Esophagus muscularis mucosa (tissue), 4 donors: ENCODE results near the gene EIF6. TPM values are rescaled to one million over a fixed set of nuclear protein-coding genes. Genes with fewer than 3 reads are reported as not detected.

Experiments
- DNase-seq: peaks from one replicate; pipeline ENCODE4 v3.0.0-alpha.2; 2017; ENCODE audit errors: extremely low spot score
- H3K27ac ChIP-seq, 4 donors: fragments of 200-600 bp; sonication (generic); replicated peaks in 1 of 4; 1 replicate in 3 of 4; 2 replicates in 1 of 4; pipeline ENCODE4 v1.5.1; 2016 to 2019; ENCODE audit warnings: mild to moderate bottlenecking in 1 of 4
- H3K27me3 ChIP-seq, 4 donors: fragments of 200-600 bp; sonication (generic); one replicate each; pipeline versions ENCODE4 v1.5.1 to v1.6.0; 2016 to 2019
- H3K36me3 ChIP-seq, 4 donors: fragments of 200-600 bp; sonication (generic); one replicate each; pipeline ENCODE4 v1.5.1; 2016 to 2019
- H3K4me1 ChIP-seq, 4 donors: fragments of 200-600 bp; sonication (generic); one replicate each; pipeline ENCODE4 v1.5.1; 2016 to 2019
- H3K4me3 ChIP-seq, 4 donors: fragments of 200-600 bp; sonication (generic); 1 replicate in 2 of 4; 2 replicates in 2 of 4; pipeline ENCODE4 v1.5.1; 2016 to 2019; ENCODE audit warnings: mild to moderate bottlenecking in 4 of 4, moderate library complexity in 1 of 4
- H3K9me3 ChIP-seq, 4 donors: fragments of 200-600 bp; sonication (generic); 1 replicate in 3 of 4; 2 replicates in 1 of 4; pipeline ENCODE4 v1.5.1; 2016 to 2019
- EP300 ChIP-seq: sonication (generic); formaldehyde crosslinking; IDR thresholded peaks from one replicate; pipeline ENCODE4 v1.6.1; 2017; ENCODE audit warnings: antibody characterized with exemption
- POLR2A ChIP-seq: fragments of 450-650 bp; IDR thresholded peaks from one replicate; pipeline ENCODE4 v1.6.1; 2017; ENCODE audit warnings: antibody characterized with exemption, moderate library complexity, mild to moderate bottlenecking, low read depth
- POLR2AphosphoS5 ChIP-seq, 2 donors: sonication (generic); formaldehyde crosslinking; IDR thresholded peaks; one replicate each; pipeline ENCODE4 v1.6.1; 2017; ENCODE audit warnings: antibody characterized with exemption in 2 of 2
- WGBS: methylation state at CpG from one replicate; pipeline ENCODE4 v1.1.5; 2018; 5-methylcytosine and 5-hydroxymethylcytosine counted together
- intact Hi-C: fragments of 100-400 bp; cut with DNase I; formaldehyde crosslinking; loops from one replicate; pipeline ENCODE4 v1.15.1; 2023
- total RNA-seq, 4 donors: library from RNA; depleted of rRNA; stranded (reverse); fragments of >200 nt; gene quantifications; one replicate each; pipeline versions ENCODE4 v1.1.0 to v1.2.1, GENCODE V29; 2016
- TF ChIP-seq, protein P1 (sequence below), 3 experiments: fragments of 200-600 bp in 2 of 3; fragments of 450-650 bp in 1 of 3; sonication (generic) in 2 of 3; IDR thresholded peaks; one replicate each; pipeline ENCODE4 v1.5.1; 2017 to 2019; ENCODE audit warnings: antibody characterized with exemption in 3 of 3, mild to moderate bottlenecking in 2 of 3, moderate library complexity in 1 of 3

EIF6 gene
- total RNA-seq, 4 donors from 2014 or later, result 47.8 to 106 (median 85.0) TPM

- intact Hi-C loops, result no loop called here
- H3K4me1 ChIP-seq, result peaks cover 0 to 3% (median 0%) of the 10 kb centered on the region in 4 donors
- no peaks in the 10 kb centered on the region for H3K27me3 ChIP-seq
- DNase-seq, result no peak
- H3K36me3 ChIP-seq, result peaks cover 3 to 23% (median 7%) of the 10 kb centered on the region in 4 donors
- WGBS, result 73% methylated on average over 2 of the region's 2 CpGs
- TF ChIP-seq EP300 (no peak), POLR2AphosphoS5 (IDR thresholded peaks at IDR 0.05) (no peak), POLR2A (no peak)
- TF ChIP-seq, protein P1, sequence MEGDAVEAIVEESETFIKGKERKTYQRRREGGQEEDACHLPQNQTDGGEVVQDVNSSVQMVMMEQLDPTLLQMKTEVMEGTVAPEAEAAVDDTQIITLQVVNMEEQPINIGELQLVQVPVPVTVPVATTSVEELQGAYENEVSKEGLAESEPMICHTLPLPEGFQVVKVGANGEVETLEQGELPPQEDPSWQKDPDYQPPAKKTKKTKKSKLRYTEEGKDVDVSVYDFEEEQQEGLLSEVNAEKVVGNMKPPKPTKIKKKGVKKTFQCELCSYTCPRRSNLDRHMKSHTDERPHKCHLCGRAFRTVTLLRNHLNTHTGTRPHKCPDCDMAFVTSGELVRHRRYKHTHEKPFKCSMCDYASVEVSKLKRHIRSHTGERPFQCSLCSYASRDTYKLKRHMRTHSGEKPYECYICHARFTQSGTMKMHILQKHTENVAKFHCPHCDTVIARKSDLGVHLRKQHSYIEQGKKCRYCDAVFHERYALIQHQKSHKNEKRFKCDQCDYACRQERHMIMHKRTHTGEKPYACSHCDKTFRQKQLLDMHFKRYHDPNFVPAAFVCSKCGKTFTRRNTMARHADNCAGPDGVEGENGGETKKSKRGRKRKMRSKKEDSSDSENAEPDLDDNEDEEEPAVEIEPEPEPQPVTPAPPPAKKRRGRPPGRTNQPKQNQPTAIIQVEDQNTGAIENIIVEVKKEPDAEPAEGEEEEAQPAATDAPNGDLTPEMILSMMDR (IDR thresholded peaks at IDR 0.05), result no peak
- H3K4me3 ChIP-seq, result no peak overlapping the region
- H3K9me3 ChIP-seq, result no peaks in the 10 kb centered on the region
- no peak overlapping the region for H3K27ac ChIP-seq
These were observed 32.5 kb downstream of the EIF6 start for GRCh38 chr20:35252037-35252461.

- DNase-seq, result no peak
- no peaks in the 10 kb centered on the region for H3K27me3 ChIP-seq
- H3K4me3 ChIP-seq, result no peak overlapping the region
- intact Hi-C loops, result no loop called here
- H3K27ac ChIP-seq, result no peak overlapping the region
- peaks cover 3 to 23% (median 7%) of the 10 kb centered on the region in 4 donors for H3K36me3 ChIP-seq
- H3K4me1 ChIP-seq, result no peaks in the 10 kb centered on the region
- TF ChIP-seq, protein P1 (IDR thresholded peaks at IDR 0.05), result no peak
- TF ChIP-seq EP300 (no peak), POLR2A (no peak), POLR2AphosphoS5 (IDR thresholded peaks at IDR 0.05) (no peak)
- 100% methylated on average over 2 of the region's 2 CpGs for WGBS
- H3K9me3 ChIP-seq, result no peaks in the 10 kb centered on the region
These were observed 33.0 kb downstream of the EIF6 start for GRCh38 chr20:35251613-35251940.

DNA sequence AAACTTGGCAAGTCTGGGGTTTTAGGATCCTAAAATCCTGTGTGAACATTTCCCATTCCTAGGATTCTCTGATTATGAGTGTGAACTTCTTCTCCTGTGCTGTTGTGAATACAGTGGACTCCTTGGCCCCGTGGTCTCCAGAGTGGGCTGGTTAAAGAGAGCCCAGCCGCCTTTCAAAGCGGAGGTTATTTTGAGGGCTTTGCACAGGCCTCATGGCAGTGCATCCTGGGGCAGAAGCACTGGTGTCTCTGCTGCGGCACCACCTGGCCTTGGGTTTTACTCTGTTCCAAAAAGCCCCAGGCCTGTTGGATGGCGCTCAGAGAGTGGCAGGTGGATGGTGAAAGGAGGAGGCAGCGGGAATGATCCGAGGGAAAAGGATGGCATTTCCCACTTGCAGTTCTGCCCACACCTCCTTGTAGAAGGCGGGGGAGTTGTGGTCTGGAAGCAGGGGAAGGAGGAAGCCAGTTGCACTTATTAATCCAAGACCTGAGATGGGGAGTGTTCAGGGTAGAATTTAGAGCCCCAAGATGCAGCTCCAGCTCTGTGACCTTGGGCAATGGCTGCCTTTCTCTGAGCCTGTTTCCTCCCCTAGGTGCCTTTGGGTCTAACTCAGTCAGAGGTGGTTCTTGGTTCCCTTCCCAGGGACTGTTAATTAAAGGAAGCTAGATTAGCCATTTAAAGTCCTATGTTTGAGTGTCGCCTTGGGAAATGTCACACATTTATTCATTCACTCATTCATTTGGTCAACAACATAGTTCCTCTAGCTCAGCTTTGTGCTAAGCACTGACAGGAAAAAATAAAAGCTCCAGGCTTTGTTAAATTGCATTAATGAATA, 35.7 kb downstream of the EIF6 start:
- WGBS, result 88% methylated on average over 7 of the region's 9 CpGs
- intact Hi-C loops, result no loop called here
- Histone ChIP-seq H3K9me3 (no peaks in the 10 kb centered on the region), H3K36me3 (peaks cover 0 to 5% (median 0%) of the 10 kb centered on the region in 4 donors), H3K4me1 (no peaks in the 10 kb centered on the region), H3K4me3 (no peak overlapping the region), H3K27ac (no peak overlapping the region), H3K27me3 (no peaks in the 10 kb centered on the region)
- TF ChIP-seq, protein P1 (IDR thresholded peaks at IDR 0.05), result no peak
- TF ChIP-seq POLR2A (no peak), POLR2AphosphoS5 (IDR thresholded peaks at IDR 0.05) (no peak), EP300 (no peak)
- DNase-seq, result no peak

GRCh38 chr20:35246723-35247122, 37.8 kb downstream of the EIF6 start:
- no peaks in the 10 kb centered on the region for H3K4me1 ChIP-seq
- H3K36me3 ChIP-seq, result peaks cover 0 to 5% (median 0%) of the 10 kb centered on the region in 4 donors
- H3K27me3 ChIP-seq, result no peaks in the 10 kb centered on the region
- WGBS, result 94% methylated on average over 12 of the region's 12 CpGs
- H3K27ac ChIP-seq, result no peak overlapping the region
- intact Hi-C loops, result no loop called here
- no peaks in the 10 kb centered on the region for H3K9me3 ChIP-seq
- TF ChIP-seq, protein P1 (IDR thresholded peaks at IDR 0.05), result no peak
- TF ChIP-seq POLR2AphosphoS5 (IDR thresholded peaks at IDR 0.05) (no peak), EP300 (no peak), POLR2A (no peak)
- H3K4me3 ChIP-seq, result no peak overlapping the region
- no peak for DNase-seq

- Histone ChIP-seq H3K9me3 (no peaks in the 10 kb centered on the region), H3K4me3 (no peak overlapping the region), H3K27ac (no peak overlapping the region), H3K27me3 (no peaks in the 10 kb centered on the region), H3K4me1 (no peaks in the 10 kb centered on the region), H3K36me3 (peaks cover 0 to 5% (median 0%) of the 10 kb centered on the region in 4 donors)
- intact Hi-C loops, result no loop called here
- DNase-seq, result no peak
- 76% methylated on average over 2 of the region's 2 CpGs for WGBS
- TF ChIP-seq POLR2AphosphoS5 (IDR thresholded peaks at IDR 0.05) (no peak), EP300 (no peak), POLR2A (no peak)
- TF ChIP-seq, protein P1 (IDR thresholded peaks at IDR 0.05), result no peak
These were observed 40.6 kb downstream of the EIF6 start for GRCh38 chr20:35243986-35244385.
